Measurements from ENCODE around the gene CLDN8.

DNA sequence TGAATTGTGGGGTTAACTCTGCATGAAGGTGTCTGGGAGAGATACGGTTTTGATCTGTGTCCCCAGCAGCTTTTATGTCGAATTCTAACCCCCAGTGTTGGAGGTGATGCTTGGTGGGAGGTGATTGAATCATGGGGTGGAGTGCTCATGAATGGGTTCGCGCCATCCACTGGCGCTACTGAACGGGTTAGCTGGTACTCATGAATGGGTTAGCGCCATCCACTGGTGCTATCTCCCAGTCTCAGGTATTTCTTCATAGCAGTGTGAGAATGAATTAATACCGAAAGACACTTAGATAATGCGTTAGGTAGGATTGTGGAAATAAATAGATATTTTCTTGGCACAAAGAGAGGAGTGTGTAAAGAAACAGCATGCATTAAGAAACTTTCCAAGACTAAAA lies 32.9 kb upstream of the CLDN8 start:
- TF ChIP-seq POLR2AphosphoS5 (IDR thresholded peaks at IDR 0.05): no peak
- no peak for TF ChIP-seq POLR2A (IDR thresholded peaks at IDR 0.05)

All from spleen (tissue), 3 donors.